Activated CD8-positive, alpha-beta T cell treated with anti-CD3 and anti-CD28 coated beads for 36 hours (primary cell): Measurements from ENCODE around the gene ST3GAL4. TPM values are rescaled to one million over a fixed set of nuclear protein-coding genes. Genes with fewer than 3 reads are reported as not detected.

Source experiments
- ATAC-seq: fragments of 200-7000 bp; cut with Tn5 transposase; one replicate; pipeline ENCODE4 v1.10.0; 2021; ENCODE audit warnings: mild to moderate bottlenecking, moderate library complexity
- CTCF ChIA-PET: fragments of 350-600 bp; sonication (Branson Sonifier 250); formaldehyde crosslinking; loops from one replicate; lab custom pipeline; 2021; ENCODE audit warnings: antibody characterized with exemption; lab: Charles Lee
- POLR2A ChIA-PET: fragments of 350-600 bp; sonication (Branson Sonifier 250); formaldehyde crosslinking; loops from one replicate; lab custom pipeline; 2021; ENCODE audit warnings: antibody characterized with exemption; lab: Charles Lee
- DNase-seq: peaks from one replicate; pipeline ENCODE4 v3.0.0-alpha.2; 2020
- H3K27ac Mint-ChIP-seq: one replicate; pipeline ENCODE4 v1.8.0; 2021; ENCODE audit warnings: mild to moderate bottlenecking, mixed read lengths
- H3K27me3 Mint-ChIP-seq: one replicate; pipeline ENCODE4 v1.8.0; 2021; ENCODE audit warnings: mixed read lengths
- H3K36me3 Mint-ChIP-seq: one replicate; pipeline ENCODE4 v1.8.0; 2021; ENCODE audit warnings: low read depth, mixed read lengths
- H3K4me1 Mint-ChIP-seq: one replicate; pipeline ENCODE4 v1.8.0; 2021; ENCODE audit warnings: low read depth, mixed read lengths
- H3K4me3 Mint-ChIP-seq: one replicate; pipeline ENCODE4 v1.8.0; 2021; ENCODE audit warnings: mild to moderate bottlenecking, moderate library complexity, mixed read lengths
- H3K9me3 Mint-ChIP-seq: one replicate; pipeline ENCODE4 v1.8.0; 2021; ENCODE audit warnings: mixed read lengths
- CTCF ChIP-seq: fragments of 200-600 bp; IDR thresholded peaks from one replicate; pipeline ENCODE4 v1.8.0; 2022; ENCODE audit warnings: antibody characterized with exemption, mild to moderate bottlenecking
- intact Hi-C: fragments of 100-400 bp; cut with micrococcal nuclease; formaldehyde crosslinking; loops from one replicate; pipeline ENCODE4 v1.10.0; 2022
- total RNA-seq, 2 experiments: library from RNA; stranded (reverse); gene quantifications; one replicate each; pipeline ENCODE4 v1.2.3, GENCODE V29; 2021

Gene ST3GAL4
- total RNA-seq, 2 experiments from 2014 or later = 10.7 to 11.7 TPM

GRCh38 chr11:126434950-126435335 is 79.5 kb downstream of the ST3GAL4 start:
- H3K27ac Mint-ChIP-seq = no peak overlapping the region
- no peaks in the 10 kb centered on the region for H3K9me3 Mint-ChIP-seq
- H3K36me3 Mint-ChIP-seq = no peaks in the 10 kb centered on the region
- H3K27me3 Mint-ChIP-seq = no peaks in the 10 kb centered on the region
- ChIA-PET CTCF (interaction anchor here (1.4 to 2.1 kb wide), 2 partner anchors 8 to 46 kb away, joined by 3 to 8 read pairs; no protein-coding TSS in a partner anchor), POLR2A (interaction anchor here (1.1 kb wide), 1 partner anchor 46 kb away, joined by 6 read pairs; no protein-coding TSS in a partner anchor)
- no peak overlapping the region for H3K4me3 Mint-ChIP-seq
- TF ChIP-seq CTCF = no peak
- intact Hi-C loops = no loop called here
- DNase-seq (no peak), ATAC-seq (no peak)
- no peaks in the 10 kb centered on the region for H3K4me1 Mint-ChIP-seq

GRCh38 chr11:126436209-126436755 is 80.8 kb downstream of the ST3GAL4 start:
- Mint-ChIP-seq H3K4me1 (peaks cover 4% of the 10 kb centered on the region), H3K9me3 (no peaks in the 10 kb centered on the region), H3K27me3 (peaks cover 4% of the 10 kb centered on the region), H3K27ac (no peak overlapping the region), H3K36me3 (no peaks in the 10 kb centered on the region), H3K4me3 (no peak overlapping the region)
- DNase-seq (no peak), ATAC-seq (no peak)
- POLR2A ChIA-PET = interaction anchor here (1.6 kb wide), 1 partner anchor 44 kb away, joined by 3 read pairs; no protein-coding TSS in a partner anchor
- intact Hi-C loops = no loop called here
- no peak for TF ChIP-seq CTCF
- CTCF ChIA-PET = interaction anchor here (2.1 kb wide), 1 partner anchor 45 kb away, joined by 8 read pairs; no protein-coding TSS in a partner anchor

- DNase-seq = no peak
- POLR2A ChIA-PET = no interaction called here
- intact Hi-C loops = no loop called here
- H3K4me1 Mint-ChIP-seq = peaks cover 4% of the 10 kb centered on the region
- no peaks in the 10 kb centered on the region for H3K36me3 Mint-ChIP-seq
- no peaks in the 10 kb centered on the region for H3K9me3 Mint-ChIP-seq
- no peak for ATAC-seq
- CTCF ChIA-PET = no interaction called here
- TF ChIP-seq CTCF = no peak
- H3K27me3 Mint-ChIP-seq = peaks cover 8% of the 10 kb centered on the region
- no peak overlapping the region for H3K27ac Mint-ChIP-seq
- H3K4me3 Mint-ChIP-seq = no peak overlapping the region
Observed at GRCh38 chr11:126437731-126438130, 82.2 kb downstream of the ST3GAL4 start.

GRCh38 chr11:126438272-126438671 is 82.8 kb downstream of the ST3GAL4 start:
- Mint-ChIP-seq H3K27me3 (peaks cover 8% of the 10 kb centered on the region), H3K9me3 (no peaks in the 10 kb centered on the region), H3K4me3 (no peak overlapping the region), H3K36me3 (no peaks in the 10 kb centered on the region), H3K4me1 (peaks cover 4% of the 10 kb centered on the region), H3K27ac (no peak overlapping the region)
- no peak for ATAC-seq
- CTCF ChIA-PET = no interaction called here
- no peak for DNase-seq
- intact Hi-C loops = no loop called here
- no peak for TF ChIP-seq CTCF
- POLR2A ChIA-PET = no interaction called here

- Mint-ChIP-seq H3K4me3 (no peak overlapping the region), H3K9me3 (no peaks in the 10 kb centered on the region), H3K36me3 (no peaks in the 10 kb centered on the region), H3K4me1 (peaks cover 4% of the 10 kb centered on the region), H3K27me3 (peaks cover 8% of the 10 kb centered on the region), H3K27ac (no peak overlapping the region)
- ChIA-PET CTCF (interaction anchor here (1.3 kb wide), 1 partner anchor 42 kb away, joined by 6 read pairs; no protein-coding TSS in a partner anchor), POLR2A (no interaction called here)
- ATAC-seq = no peak
- no peak for TF ChIP-seq CTCF
- intact Hi-C loops = no loop called here
- DNase-seq = no peak
Observed at GRCh38 chr11:126438691-126439090, 83.2 kb downstream of the ST3GAL4 start.
